GM12892 (cell line): Measurements from ENCODE around the gene STMN3.

Source experiments
- POLR2A ChIP-seq: IDR thresholded peaks from 2 replicates; pipeline ENCODE4 v1.6.1; 2011; ENCODE audit warnings: low read depth, low read length, control low read depth
- POLR2AphosphoS5 ChIP-seq: IDR thresholded peaks from 2 replicates; pipeline ENCODE4 v1.6.1; 2011; ENCODE audit warnings: low read depth, low read length, control low read depth

DNA sequence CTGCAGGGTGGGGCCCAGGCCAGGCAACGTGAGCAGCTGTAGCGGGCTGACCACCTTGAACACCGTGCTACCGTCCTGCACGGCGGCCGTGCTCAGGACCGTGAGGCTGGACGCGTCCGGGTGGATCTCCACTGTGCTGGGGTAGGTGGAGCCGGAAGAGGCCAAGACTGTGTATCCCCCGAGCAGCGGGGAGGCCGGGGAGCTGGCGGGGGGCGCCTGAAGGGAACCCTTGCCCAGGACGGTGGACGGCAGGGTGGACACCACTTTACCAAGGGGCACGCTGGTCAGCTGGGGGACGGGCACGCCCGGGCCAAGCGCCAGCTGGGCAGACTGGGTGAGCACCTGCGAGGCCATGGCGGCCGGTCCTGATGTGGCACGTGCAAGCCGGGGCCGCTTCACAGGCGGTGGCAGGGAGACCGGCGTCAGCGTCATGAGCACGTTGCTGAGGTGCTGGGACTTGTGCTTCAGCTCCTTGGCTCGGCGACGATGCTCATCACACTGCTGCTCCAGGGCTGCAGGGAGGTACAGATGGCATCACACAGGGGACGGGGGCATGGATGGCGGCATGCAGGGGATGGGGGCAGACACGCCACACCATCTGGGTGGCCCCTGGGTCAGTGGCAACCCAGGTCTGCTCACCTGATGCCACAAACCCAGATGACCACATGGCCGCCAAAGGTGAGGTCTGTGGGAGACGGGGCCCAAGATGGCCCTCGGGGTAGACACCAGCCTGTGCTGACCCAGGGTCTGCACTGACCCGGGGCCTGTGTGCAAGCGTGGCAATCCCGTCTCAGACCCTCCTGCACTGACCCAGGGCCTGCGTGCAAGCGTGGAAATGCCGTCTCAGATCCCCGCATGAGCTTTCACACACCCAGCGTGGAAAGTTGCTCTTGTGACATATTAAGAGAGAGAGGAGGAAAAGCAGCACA, 62.7 kb downstream of the STMN3 start:
- TF ChIP-seq POLR2A (no peak), POLR2AphosphoS5 (no peak)
